Natural killer cell (primary cell): Measurements from ENCODE around the gene ARMC9. TPM values are rescaled to one million over a fixed set of nuclear protein-coding genes. Genes with fewer than 3 reads are reported as not detected.
A peak's percentile ranks its signal among the peaks of the same experiment; 100 is the strongest.

Experiments used
- ATAC-seq, 3 donors: fragments of 150-1000 bp in 2 of 3; fragments of 200-7000 bp in 1 of 3; cut with Tn5 transposase; 1 replicate in 1 of 3; 2 replicates in 2 of 3; pipeline ENCODE4 v1.10.0; 2021; ENCODE audit warnings: mild to moderate bottlenecking in 2 of 3, moderate library complexity in 2 of 3
- DNase-seq, 2 donors: peaks; one replicate each; pipeline versions ENCODE4 v3.0.0 to v3.0.0-alpha.2; 2013 to 2021; ENCODE audit warnings: mixed read lengths in 1 of 2
- H3K27ac ChIP-seq: one replicate; pipeline ENCODE4 v1.5.1; 2013; ENCODE audit warnings: mild to moderate bottlenecking, low read length
- H3K27me3 ChIP-seq: one replicate; pipeline ENCODE4 v1.6.1; 2013; ENCODE audit warnings: low read length; ENCODE audit not compliant: control insufficient read depth, insufficient read depth
- H3K36me3 ChIP-seq: one replicate; pipeline ENCODE4 v1.6.1; 2013; ENCODE audit warnings: low read length; ENCODE audit not compliant: control insufficient read depth, insufficient read depth
- H3K4me1 ChIP-seq: one replicate; pipeline ENCODE4 v1.6.1; 2013; ENCODE audit warnings: low read length; ENCODE audit not compliant: control insufficient read depth, insufficient read depth
- H3K4me3 ChIP-seq: one replicate; pipeline ENCODE4 v1.5.1; 2013; ENCODE audit warnings: low read length
- H3K9me3 ChIP-seq: one replicate; pipeline ENCODE4 v1.6.1; 2013; ENCODE audit warnings: low read length; ENCODE audit not compliant: control insufficient read depth, insufficient read depth
- H3K27ac Mint-ChIP-seq, 2 donors: one replicate each; pipeline ENCODE4 v1.8.0; 2022; ENCODE audit warnings: mild to moderate bottlenecking in 2 of 2, mixed read lengths in 2 of 2, moderate library complexity in 1 of 2
- H3K27me3 Mint-ChIP-seq, 2 donors: one replicate each; pipeline ENCODE4 v1.8.0; 2022; ENCODE audit warnings: low read depth in 2 of 2, mixed read lengths in 2 of 2
- H3K36me3 Mint-ChIP-seq: one replicate; pipeline ENCODE4 v1.8.0; 2022; ENCODE audit warnings: mixed read lengths
- H3K4me1 Mint-ChIP-seq, 2 donors: one replicate each; pipeline ENCODE4 v1.8.0; 2022; ENCODE audit warnings: mixed read lengths in 2 of 2
- H3K4me3 Mint-ChIP-seq: one replicate; pipeline ENCODE4 v1.8.0; 2022; ENCODE audit warnings: mild to moderate bottlenecking, moderate library complexity, mixed read lengths
- H3K9me3 Mint-ChIP-seq, 2 donors: one replicate each; pipeline ENCODE4 v1.8.0; 2022; ENCODE audit warnings: mixed read lengths in 2 of 2
- WGBS: methylation state at CpG from one replicate; pipeline ENCODE4 v1.1.7; 2013; ENCODE audit warnings: missing lambda C conversion rate; ENCODE audit not compliant: insufficient coverage; 5-methylcytosine and 5-hydroxymethylcytosine counted together
- intact Hi-C: fragments of 100-400 bp; cut with micrococcal nuclease; formaldehyde crosslinking; loops from one replicate; pipeline ENCODE4 v1.14.2; 2022
- total RNA-seq, 4 donors: library from RNA; stranded (reverse); fragments of 120-200 nt in 1 of 4; gene quantifications; one replicate each; pipeline versions ENCODE4 v1.2.3 to v1.2.4, GENCODE V29; 2013 to 2022
- TF ChIP-seq, protein P1 (sequence below): fragments of 200-600 bp; IDR thresholded peaks from one replicate; pipeline ENCODE4 v1.8.0; 2022; ENCODE audit warnings: antibody characterized with exemption

The ARMC9 gene
- total RNA-seq, 3 donors from 2014 or later (not counting 1 experiment from before 2014, with no cell fraction given), result 1.2 to 2.3 (median 2.0) TPM

DNA sequence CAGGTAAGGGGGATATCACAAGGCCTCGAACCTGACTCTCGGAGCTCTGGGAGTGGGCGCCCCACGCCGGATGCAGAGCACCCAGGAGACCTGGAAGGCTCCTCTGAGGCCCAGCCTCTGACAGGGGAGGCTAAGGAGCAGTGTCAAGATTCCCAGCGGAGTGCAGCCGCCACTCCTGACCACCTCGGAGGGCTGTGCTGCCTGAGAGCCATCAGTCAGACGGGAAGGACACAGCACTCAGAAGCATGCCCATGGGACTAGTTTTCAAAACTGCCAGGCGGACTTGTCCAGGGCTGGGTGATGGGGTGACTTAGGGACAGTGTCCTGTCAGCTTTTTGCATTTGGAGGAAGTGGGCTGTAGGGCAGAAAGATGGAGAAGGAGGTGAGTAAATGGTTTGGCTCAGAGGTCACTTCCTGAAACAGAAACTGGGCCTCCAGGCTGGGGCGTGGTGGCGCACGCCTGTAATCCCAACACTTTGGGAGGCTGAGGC is 162.5 kb downstream of the ARMC9 start:
- Histone ChIP-seq H3K36me3 (no peaks in the 10 kb centered on the region), H3K4me3 (no peak overlapping the region), H3K4me1 (peaks cover 35% of the 10 kb centered on the region), H3K27me3 (no peaks in the 10 kb centered on the region), H3K9me3 (no peaks in the 10 kb centered on the region), H3K27ac (no peak overlapping the region)
- no peak for DNase-seq
- H3K27me3 Mint-ChIP-seq, result no peaks in the 10 kb centered on the region
- H3K4me3 Mint-ChIP-seq, result peak overlapping the region; percentile 38
- peaks cover 27 to 33% of the 10 kb centered on the region in 2 donors for H3K4me1 Mint-ChIP-seq
- H3K36me3 Mint-ChIP-seq, result no peaks in the 10 kb centered on the region
- intact Hi-C loops, result loop anchor here (5.0 kb wide), 1 partner anchor 51 kb away; no protein-coding TSS in a partner anchor
- peak overlapping the region; percentile 87 to 95 for H3K27ac Mint-ChIP-seq
- H3K9me3 Mint-ChIP-seq, result no peaks in the 10 kb centered on the region
- TF ChIP-seq, protein P1, sequence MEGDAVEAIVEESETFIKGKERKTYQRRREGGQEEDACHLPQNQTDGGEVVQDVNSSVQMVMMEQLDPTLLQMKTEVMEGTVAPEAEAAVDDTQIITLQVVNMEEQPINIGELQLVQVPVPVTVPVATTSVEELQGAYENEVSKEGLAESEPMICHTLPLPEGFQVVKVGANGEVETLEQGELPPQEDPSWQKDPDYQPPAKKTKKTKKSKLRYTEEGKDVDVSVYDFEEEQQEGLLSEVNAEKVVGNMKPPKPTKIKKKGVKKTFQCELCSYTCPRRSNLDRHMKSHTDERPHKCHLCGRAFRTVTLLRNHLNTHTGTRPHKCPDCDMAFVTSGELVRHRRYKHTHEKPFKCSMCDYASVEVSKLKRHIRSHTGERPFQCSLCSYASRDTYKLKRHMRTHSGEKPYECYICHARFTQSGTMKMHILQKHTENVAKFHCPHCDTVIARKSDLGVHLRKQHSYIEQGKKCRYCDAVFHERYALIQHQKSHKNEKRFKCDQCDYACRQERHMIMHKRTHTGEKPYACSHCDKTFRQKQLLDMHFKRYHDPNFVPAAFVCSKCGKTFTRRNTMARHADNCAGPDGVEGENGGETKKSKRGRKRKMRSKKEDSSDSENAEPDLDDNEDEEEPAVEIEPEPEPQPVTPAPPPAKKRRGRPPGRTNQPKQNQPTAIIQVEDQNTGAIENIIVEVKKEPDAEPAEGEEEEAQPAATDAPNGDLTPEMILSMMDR, result no peak
- WGBS, result 93% methylated on average over 13 of the region's 13 CpGs
- no peak for ATAC-seq

DNA sequence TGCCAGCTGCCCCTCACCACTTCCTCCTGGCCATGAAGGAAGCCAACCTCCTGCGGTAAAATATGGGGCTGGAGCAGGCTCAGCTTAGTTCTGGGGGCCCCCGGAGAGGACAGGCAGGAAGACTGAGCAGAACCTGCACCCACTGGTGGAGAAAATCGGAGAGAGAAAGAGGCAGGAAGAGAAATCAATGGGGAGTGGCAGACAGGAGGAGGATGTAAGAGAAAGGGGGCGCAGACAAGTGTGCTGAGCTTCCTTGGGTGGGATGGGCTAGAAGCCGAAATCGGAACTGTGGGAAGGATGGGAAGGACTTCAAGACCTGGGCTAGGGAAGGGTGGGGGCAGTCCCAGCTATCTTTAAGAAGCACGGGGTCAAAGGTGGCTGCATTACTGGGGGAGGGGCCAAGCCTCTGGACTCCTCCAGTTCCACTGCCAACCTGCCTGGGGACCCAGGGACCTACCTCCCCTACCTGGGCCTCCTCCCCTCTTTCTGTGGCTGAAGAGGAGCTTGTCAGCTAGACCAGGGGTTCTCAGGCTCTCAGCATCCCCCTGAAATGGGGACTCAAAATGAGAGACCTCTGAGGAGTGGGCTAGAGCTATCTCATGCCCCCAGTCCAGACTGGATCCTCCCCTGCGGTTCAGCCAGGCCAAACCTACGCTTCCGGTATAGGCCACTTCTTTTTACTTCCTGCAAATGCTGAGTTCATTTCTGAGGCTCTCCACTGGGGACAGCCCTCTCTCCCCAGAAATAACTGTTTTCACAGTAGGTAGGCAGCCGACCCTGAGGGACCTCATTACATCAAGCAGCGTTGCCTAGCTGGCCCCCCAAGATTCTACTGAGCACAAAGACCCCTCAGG is 163.5 kb downstream of the ARMC9 start:
- 32% methylated on average over 11 of the region's 12 CpGs for WGBS
- Histone ChIP-seq H3K4me3 (no peak overlapping the region), H3K4me1 (peaks cover 35% of the 10 kb centered on the region), H3K27me3 (no peaks in the 10 kb centered on the region), H3K36me3 (no peaks in the 10 kb centered on the region), H3K27ac (peak overlapping the region; percentile 85), H3K9me3 (no peaks in the 10 kb centered on the region)
- Mint-ChIP-seq H3K4me3 (peak overlapping the region; percentile 82), H3K36me3 (no peaks in the 10 kb centered on the region), H3K4me1 (peaks cover 27 to 33% of the 10 kb centered on the region in 2 donors), H3K9me3 (no peaks in the 10 kb centered on the region), H3K27ac (peak overlapping the region; percentile 87 to 95), H3K27me3 (no peaks in the 10 kb centered on the region)
- TF ChIP-seq, protein P1, result peak; percentile 59
- peak; percentile 45 to 57 for DNase-seq
- ATAC-seq, result peak; percentile 88 to 95 (median 91)
- intact Hi-C loops, result loop anchor here (1.0 to 5.0 kb wide), 2 partner anchors 30 to 50 kb away; no protein-coding TSS in a partner anchor

DNA sequence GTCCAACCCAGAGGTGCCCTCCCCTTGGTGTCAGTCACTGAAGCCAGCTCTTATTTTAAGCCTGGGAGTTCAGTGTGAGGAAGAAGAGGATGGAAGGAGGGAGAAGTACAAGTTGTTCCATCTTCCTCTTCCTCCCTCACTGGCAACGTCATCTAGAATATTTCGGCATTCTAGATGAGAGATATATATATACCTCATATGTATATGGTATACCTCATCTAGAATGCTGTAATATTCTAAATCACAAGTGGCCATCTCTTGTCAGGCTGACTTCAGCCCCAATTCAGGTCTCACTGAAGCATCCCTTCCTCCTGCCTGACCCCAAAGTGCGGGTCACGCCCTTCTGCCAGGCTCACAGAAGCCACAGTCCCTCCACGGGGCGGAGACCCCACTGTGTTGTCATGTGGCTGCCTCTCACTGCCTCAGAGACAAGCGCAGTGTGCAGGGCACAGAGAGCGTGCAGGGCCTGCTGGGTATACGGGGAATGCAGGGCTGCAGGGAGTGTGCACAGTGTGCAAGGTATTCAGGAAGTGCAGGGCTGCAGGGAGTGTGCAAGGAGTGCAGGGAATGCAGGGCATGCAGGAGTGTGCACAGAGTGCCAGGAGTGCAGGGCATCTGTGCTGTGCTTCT is 164.2 kb downstream of the ARMC9 start:
- Histone ChIP-seq H3K36me3 (no peaks in the 10 kb centered on the region), H3K27ac (peak overlapping the region; percentile 85), H3K27me3 (no peaks in the 10 kb centered on the region), H3K9me3 (no peaks in the 10 kb centered on the region), H3K4me3 (no peak overlapping the region), H3K4me1 (peaks cover 35% of the 10 kb centered on the region)
- H3K27me3 Mint-ChIP-seq, result no peaks in the 10 kb centered on the region
- H3K9me3 Mint-ChIP-seq, result no peaks in the 10 kb centered on the region
- H3K36me3 Mint-ChIP-seq, result no peaks in the 10 kb centered on the region
- TF ChIP-seq, protein P1, result no peak
- peak overlapping the region; percentile 87 to 95 for H3K27ac Mint-ChIP-seq
- no peak for DNase-seq
- intact Hi-C loops, result loop anchor here (1.0 to 5.0 kb wide), 2 partner anchors 30 to 50 kb away; no protein-coding TSS in a partner anchor
- ATAC-seq, result peak; percentile 45 to 48 (median 45)
- H3K4me1 Mint-ChIP-seq, result peaks cover 27 to 33% of the 10 kb centered on the region in 2 donors
- 27% methylated on average over 7 of the region's 9 CpGs for WGBS
- peak overlapping the region; percentile 82 for H3K4me3 Mint-ChIP-seq
